Heart left ventricle (tissue), 13 donors: ENCODE measurements around the gene ASF1B.

Source experiments
- CTCF ChIP-seq, 12 donors: fragments of 200-600 bp; sonication (generic) in 4 of 12; IDR thresholded peaks; one replicate each; pipeline versions ENCODE4 v1.5.0 to v1.8.0; 2018 to 2022; ENCODE audit warnings: antibody characterized with exemption in 12 of 12, mild to moderate bottlenecking in 5 of 12
- POLR2A ChIP-seq, 2 donors: fragments of 450-650 bp; IDR thresholded peaks; one replicate each; pipeline ENCODE4 v1.6.1; 2017; ENCODE audit warnings: antibody characterized with exemption in 2 of 2, mild to moderate bottlenecking in 2 of 2, moderate library complexity in 2 of 2
- donor health status: ischemic (EF 13 %, LVEDD 7.1; RV severe dilation, severe dysfunction).
- donor health status: DM: no; HTN: yes; CAD: no.
- donor health status: DM: no; HTN: no; CAD: no.
- donor health status: ischemic (EF 25% LVEDD 6.9; RV normal size, moderate dysfunction).
- donor health status: ischemic (EF 25% LVEDD 5.7; RV mildly dilated, moderate dysfunction).
- donor health status: ischemic (EF 35%, LVEDD 5.7; RV mildly dilated, moderate dysfunction).
- donor health status: nonischemic (EF 11% LVEDD 7.7; RV severe dilation, severe dysfunction).
- donor health status: DM: yes; HTN: yes; CAD: no.
- donor health status: PGD.
- donor health status: ischemic (EF 29% LVEDD 5.4; RV normal size, mild dysfunction).
- donor health status: nonischemic (EF 23%, LVEDD 6.1; RV moderate dilation, normal function).

- TF ChIP-seq POLR2A (IDR thresholded peaks at IDR 0.05) = no peak
- TF ChIP-seq CTCF (IDR thresholded peaks at IDR 0.05) = no peak
Observed at GRCh38 chr19:14088634-14089411, 47.6 kb downstream of the ASF1B start.
